Measurements from ENCODE around the gene VN1R5.
"Not testable (repeated sequence)": the region's sequence is repeated elsewhere in the genome, so short reads cannot be mapped to it uniquely, and the experiment has no call there.

DNA sequence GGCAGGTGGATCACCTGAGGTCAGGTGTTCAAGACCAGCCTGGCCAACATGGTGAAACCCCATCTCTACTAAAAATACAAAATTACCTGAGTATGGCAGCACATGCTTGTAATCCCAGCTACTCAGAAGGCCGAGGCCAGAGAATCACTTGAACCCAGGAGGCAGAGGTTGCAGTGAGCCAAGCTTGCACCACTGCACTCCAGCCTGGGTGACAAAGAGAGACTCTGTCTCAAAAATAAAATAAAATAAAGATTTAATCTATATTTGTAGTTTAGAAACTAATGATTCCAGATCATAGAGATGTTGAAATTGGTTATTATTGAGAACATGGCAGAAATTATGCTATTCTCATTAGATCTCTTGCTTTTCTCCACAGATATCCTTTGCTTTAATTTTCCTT lies at the start of gene VN1R5:
- TF ChIP-seq POLR2A (IDR thresholded peaks at IDR 0.05): not testable (repeated sequence)
- TF ChIP-seq, protein P1, sequence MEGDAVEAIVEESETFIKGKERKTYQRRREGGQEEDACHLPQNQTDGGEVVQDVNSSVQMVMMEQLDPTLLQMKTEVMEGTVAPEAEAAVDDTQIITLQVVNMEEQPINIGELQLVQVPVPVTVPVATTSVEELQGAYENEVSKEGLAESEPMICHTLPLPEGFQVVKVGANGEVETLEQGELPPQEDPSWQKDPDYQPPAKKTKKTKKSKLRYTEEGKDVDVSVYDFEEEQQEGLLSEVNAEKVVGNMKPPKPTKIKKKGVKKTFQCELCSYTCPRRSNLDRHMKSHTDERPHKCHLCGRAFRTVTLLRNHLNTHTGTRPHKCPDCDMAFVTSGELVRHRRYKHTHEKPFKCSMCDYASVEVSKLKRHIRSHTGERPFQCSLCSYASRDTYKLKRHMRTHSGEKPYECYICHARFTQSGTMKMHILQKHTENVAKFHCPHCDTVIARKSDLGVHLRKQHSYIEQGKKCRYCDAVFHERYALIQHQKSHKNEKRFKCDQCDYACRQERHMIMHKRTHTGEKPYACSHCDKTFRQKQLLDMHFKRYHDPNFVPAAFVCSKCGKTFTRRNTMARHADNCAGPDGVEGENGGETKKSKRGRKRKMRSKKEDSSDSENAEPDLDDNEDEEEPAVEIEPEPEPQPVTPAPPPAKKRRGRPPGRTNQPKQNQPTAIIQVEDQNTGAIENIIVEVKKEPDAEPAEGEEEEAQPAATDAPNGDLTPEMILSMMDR (IDR thresholded peaks at IDR 0.05): not testable (repeated sequence)
